BLaER1 treated with 17β-estradiol and CSF1 and Interleukin-3, amounts not matched to agents 10 nM and 100 nM (cell line): ENCODE results near the gene THG1L.
A peak's percentile ranks its signal among the peaks of the same experiment; 100 is the strongest.

Experiments used
- H3K27ac ChIP-seq, 11 experiments: shearing (Covaris generic); formaldehyde crosslinking; 2 replicates each; pipeline ENCODE4 v1.8.1; 2022
- H3K27me3 ChIP-seq, 11 experiments: shearing (Covaris generic); formaldehyde crosslinking; 2 replicates each; pipeline ENCODE4 v1.8.1; 2022
- H3K36me3 ChIP-seq, 11 experiments: shearing (Covaris generic); formaldehyde crosslinking; 2 replicates each; pipeline ENCODE4 v1.8.1; 2022
- H3K4me1 ChIP-seq, 10 experiments: shearing (Covaris generic); formaldehyde crosslinking; 2 replicates each; pipeline ENCODE4 v1.8.1; 2022
- H3K4me2 ChIP-seq, 11 experiments: shearing (Covaris generic); formaldehyde crosslinking; 2 replicates each; pipeline ENCODE4 v1.8.1; 2022
- H3K4me3 ChIP-seq, 10 experiments: shearing (Covaris generic); formaldehyde crosslinking; 2 replicates each; pipeline ENCODE4 v1.8.1; 2022
- H3K9ac ChIP-seq, 11 experiments: shearing (Covaris generic); formaldehyde crosslinking; 2 replicates each; pipeline ENCODE4 v1.8.1; 2022
- H3K9me3 ChIP-seq, 11 experiments: shearing (Covaris generic); formaldehyde crosslinking; replicated peaks in 1 of 11; 2 replicates each; pipeline ENCODE4 v1.8.1; 2022
- H4K20me1 ChIP-seq, 11 experiments: shearing (Covaris generic); formaldehyde crosslinking; 2 replicates each; pipeline ENCODE4 v1.8.1; 2022
- Cebpa-rat ChIP-seq, 11 experiments: shearing (Covaris generic); IDR thresholded peaks; 2 replicates each; pipeline ENCODE4 v1.8.1; 2022

The THG1L gene

DNA sequence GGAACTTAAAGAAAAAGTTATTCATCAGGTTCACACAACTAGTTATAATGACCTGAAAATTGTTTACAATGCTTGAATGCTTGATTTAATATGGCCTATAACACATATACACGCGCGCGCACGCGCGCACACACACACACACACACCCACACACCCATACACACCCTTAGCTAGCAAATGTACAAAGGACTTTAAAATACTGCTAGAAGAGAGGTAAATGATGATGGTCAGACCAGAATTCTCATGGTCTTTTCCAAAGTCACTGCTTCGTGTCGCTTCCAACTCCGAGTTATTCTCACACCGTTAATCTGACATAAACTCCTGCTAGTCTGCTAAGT lies 18.2 kb downstream of the THG1L start:
- H3K27ac ChIP-seq = no peak overlapping the region
- peaks cover 19 to 35% (median 29%) of the 10 kb centered on the region in 11 experiments; a peak in 21 of 22 replicates for H3K36me3 ChIP-seq
- H3K4me3 ChIP-seq = no peak overlapping the region
- no peak for TF ChIP-seq Cebpa-rat (IDR thresholded peaks at IDR 0.05)
- H3K4me1 ChIP-seq = peaks cover 0 to 14% (median 9%) of the 10 kb centered on the region in 10 experiments; a peak in 16 of 20 replicates
- peaks cover 0 to 8% (median 4%) of the 10 kb centered on the region in 11 experiments; a peak in 8 of 22 replicates for H3K27me3 ChIP-seq
- no peaks in the 10 kb centered on the region for H3K9me3 ChIP-seq
- no peak overlapping the region for H3K4me2 ChIP-seq
- H4K20me1 ChIP-seq = no peaks in the 10 kb centered on the region
- H3K9ac ChIP-seq = no peak overlapping the region

DNA sequence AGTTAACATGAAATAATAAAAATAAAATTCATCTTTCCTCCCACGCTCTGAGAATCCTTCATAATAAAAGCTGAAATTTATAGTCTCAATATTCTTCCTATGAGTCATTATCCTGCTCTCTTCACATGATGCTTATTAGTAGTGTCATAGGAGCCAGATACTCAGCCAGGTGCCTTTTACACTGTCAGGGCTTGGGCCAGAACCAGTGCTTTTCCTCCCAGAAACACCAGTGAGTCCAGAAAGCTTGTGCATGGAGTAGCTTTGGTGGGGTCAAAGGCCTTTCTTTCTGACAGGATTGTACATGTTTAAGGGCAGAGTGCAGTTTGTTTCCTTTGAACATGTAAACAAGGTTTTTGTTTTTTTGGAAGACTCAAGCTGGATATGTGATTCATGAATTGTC lies 19.1 kb downstream of the THG1L start:
- H3K4me2 ChIP-seq = no peak overlapping the region
- no peaks in the 10 kb centered on the region for H3K9me3 ChIP-seq
- peaks cover 0 to 5% (median under 1%) of the 10 kb centered on the region in 10 experiments; a peak in 4 of 20 replicates for H3K4me1 ChIP-seq
- peaks cover 28 to 44% (median 37%) of the 10 kb centered on the region in 11 experiments for H3K36me3 ChIP-seq
- H4K20me1 ChIP-seq = no peaks in the 10 kb centered on the region
- H3K27me3 ChIP-seq = no peaks in the 10 kb centered on the region; a peak in 1 of 22 replicates
- no peak overlapping the region for H3K4me3 ChIP-seq
- no peak overlapping the region for H3K9ac ChIP-seq
- no peak overlapping the region for H3K27ac ChIP-seq
- no peak for TF ChIP-seq Cebpa-rat (IDR thresholded peaks at IDR 0.05)

DNA sequence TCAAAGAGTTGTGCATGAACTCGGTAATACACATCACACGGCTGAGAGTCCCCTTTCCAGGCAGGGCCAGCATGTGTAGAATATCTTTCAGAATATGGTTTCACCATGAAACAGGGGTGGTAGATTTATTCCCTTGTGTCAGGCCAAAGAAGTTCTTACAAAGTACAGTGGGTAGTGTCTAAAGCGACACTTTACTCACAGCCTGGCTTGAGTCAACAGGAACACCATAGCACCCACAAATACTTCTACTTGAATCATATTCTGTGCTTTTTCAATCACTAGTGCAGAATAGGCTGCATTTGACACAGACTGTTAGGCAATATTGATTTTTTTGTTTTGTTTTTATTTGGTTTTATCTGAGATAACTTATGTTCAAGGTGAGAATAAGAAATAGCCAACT lies 24.9 kb downstream of the THG1L start:
- TF ChIP-seq Cebpa-rat (IDR thresholded peaks at IDR 0.05) = no peak
- Histone ChIP-seq H3K9ac (no peak overlapping the region), H3K36me3 (peaks cover 43 to 65% (median 50%) of the 10 kb centered on the region in 11 experiments), H4K20me1 (no peaks in the 10 kb centered on the region), H3K27me3 (no peaks in the 10 kb centered on the region), H3K4me3 (no peak overlapping the region), H3K4me2 (no peak overlapping the region), H3K4me1 (peaks cover 0 to 26% (median 22%) of the 10 kb centered on the region in 10 experiments; a peak in 14 of 20 replicates), H3K9me3 (no peaks in the 10 kb centered on the region), H3K27ac (no peak overlapping the region)

DNA sequence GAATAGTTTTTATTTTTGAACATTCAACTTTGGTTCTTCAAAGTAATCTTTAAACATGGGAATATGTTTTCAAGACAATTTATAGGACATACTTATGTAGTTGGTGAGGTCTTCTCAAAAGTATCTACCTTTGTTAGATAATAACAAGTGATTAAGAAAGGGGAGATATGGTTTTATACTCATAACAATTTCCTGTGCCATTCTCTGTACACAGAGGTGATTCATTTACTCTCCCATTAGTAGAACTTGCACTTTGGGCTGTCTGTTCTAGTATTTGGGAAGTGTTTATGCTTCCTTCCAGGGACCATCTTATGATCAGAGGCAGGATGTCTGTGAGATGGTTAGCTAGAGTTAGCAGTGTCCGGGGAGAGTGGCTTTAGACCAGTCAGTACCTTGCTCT lies 27.5 kb downstream of the THG1L start:
- Histone ChIP-seq H3K4me3 (no peak overlapping the region), H3K4me2 (peak overlapping the region in 8 of 11 experiments; percentile 1 to 58 (median 46); a peak in 11 of 22 replicates), H3K9me3 (no peaks in the 10 kb centered on the region), H4K20me1 (no peaks in the 10 kb centered on the region), H3K27me3 (no peaks in the 10 kb centered on the region), H3K27ac (no peak overlapping the region), H3K36me3 (peaks cover 24 to 39% (median 29%) of the 10 kb centered on the region in 11 experiments), H3K4me1 (peaks cover 0 to 31% (median 22%) of the 10 kb centered on the region in 10 experiments; a peak in 14 of 20 replicates), H3K9ac (no peak overlapping the region)
- no peak for TF ChIP-seq Cebpa-rat (IDR thresholded peaks at IDR 0.05)

DNA sequence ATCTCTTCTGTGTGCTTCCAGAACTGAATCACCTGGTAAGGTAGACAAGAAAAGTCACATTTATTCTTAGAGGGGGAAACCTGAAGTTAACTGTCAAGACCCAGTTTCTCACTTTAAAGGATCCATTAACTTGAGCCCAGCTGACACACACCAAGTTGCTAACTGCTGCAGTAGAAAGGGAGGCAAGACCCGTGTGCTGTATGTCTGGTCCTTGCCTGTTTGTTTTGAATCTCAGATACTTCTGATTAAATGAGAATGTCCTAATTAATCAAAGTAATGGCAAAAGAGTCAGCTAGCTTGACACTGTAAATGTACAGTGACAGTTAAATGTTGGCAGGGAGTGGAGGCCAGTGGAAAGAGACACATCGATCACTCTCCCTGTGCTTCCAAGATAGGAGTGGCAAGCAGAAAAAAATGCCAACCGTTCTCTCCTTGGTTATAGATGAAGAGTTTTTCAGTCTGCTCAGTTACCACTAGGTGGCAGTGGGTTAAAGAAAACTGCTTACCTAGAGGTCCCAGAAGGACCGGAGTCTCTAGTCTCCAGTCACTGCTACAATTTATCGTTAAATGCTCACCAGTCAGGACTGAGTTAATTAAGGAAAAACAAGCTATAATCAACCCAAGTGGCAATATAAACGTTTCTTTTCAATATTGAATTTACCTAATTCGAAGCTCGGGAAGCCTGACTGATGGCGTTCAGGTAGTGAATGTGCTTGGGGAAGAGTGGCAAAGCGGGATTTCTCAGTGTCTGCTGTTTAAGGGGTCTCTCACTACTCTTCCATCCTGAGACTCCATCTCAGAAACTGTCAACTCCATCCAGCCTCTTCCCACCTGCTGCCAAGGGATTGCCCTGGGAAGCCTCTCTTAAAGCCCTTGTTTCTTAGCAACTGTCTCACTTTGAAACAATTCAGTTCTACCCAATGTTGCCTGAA lies 30.7 kb downstream of the THG1L start:
- Histone ChIP-seq H3K27ac (no peak overlapping the region), H3K9me3 (no peaks in the 10 kb centered on the region), H3K4me3 (no peak overlapping the region), H3K36me3 (peaks cover 0 to 11% (median 0%) of the 10 kb centered on the region in 11 experiments; a peak in 3 of 22 replicates), H3K4me1 (peaks cover 0 to 31% (median 22%) of the 10 kb centered on the region in 10 experiments; a peak in 14 of 20 replicates), H3K9ac (no peak overlapping the region), H3K27me3 (no peaks in the 10 kb centered on the region), H4K20me1 (no peaks in the 10 kb centered on the region), H3K4me2 (0 out of 22 replicates have a peak overlapping the region, but pooled peaks of 1 of the 11 experiments have one; percentile 8)
- TF ChIP-seq Cebpa-rat (IDR thresholded peaks at IDR 0.05) = no peak

DNA sequence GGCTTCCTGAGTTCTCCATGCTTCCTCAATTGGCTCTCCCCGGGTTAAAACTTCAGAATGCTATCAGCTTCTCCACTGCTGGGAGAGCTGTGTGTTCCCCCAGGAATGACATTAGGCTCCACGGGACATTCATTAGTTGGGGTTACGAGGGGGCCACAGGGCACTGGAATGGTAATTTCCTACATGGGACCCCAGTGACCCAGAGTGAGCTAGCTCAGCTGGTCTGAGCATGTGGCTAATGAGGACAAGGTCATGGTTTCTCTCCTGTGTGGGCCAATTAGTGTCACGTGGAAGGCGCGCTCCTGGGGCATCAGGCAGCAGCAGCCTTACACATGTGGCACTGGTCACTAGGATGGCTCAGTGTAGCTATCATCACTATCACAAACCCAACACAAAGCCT lies 33.3 kb downstream of the THG1L start:
- H3K9me3 ChIP-seq = no peaks in the 10 kb centered on the region; a peak in 1 of 22 replicates
- TF ChIP-seq Cebpa-rat (IDR thresholded peaks at IDR 0.05) = no peak
- peaks cover 0 to 15% (median 6%) of the 10 kb centered on the region in 10 experiments; a peak in 13 of 20 replicates for H3K4me1 ChIP-seq

DNA sequence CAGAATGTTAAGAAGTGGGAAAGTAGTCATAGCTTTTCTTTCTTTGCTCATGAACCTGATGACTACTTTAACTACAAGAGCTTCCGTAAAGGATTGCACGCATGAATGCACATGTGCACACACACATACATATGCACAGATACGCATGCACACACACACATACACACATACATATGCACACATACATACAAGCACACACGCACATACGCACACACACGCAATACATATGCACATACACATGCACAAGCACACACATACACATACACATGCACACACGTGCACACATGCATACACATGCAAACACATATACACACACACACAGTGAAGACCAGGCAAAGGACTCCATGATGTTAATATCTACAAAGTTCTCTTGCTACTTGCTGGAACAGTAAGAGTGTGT lies 35.2 kb downstream of the THG1L start:
- Histone ChIP-seq H3K4me2 (no peak overlapping the region), H3K4me1 (peaks cover 0 to 5% (median 0%) of the 10 kb centered on the region in 10 experiments; a peak in 4 of 20 replicates), H3K4me3 (no peak overlapping the region), H4K20me1 (no peaks in the 10 kb centered on the region), H3K9me3 (peaks cover 0 to 8% (median 5%) of the 10 kb centered on the region in 11 experiments; a peak in 9 of 22 replicates), H3K9ac (no peak overlapping the region), H3K27ac (no peak overlapping the region), H3K27me3 (no peaks in the 10 kb centered on the region), H3K36me3 (no peaks in the 10 kb centered on the region)
- TF ChIP-seq Cebpa-rat (IDR thresholded peaks at IDR 0.05) = no peak

More for the DNA sequence above, 33.3 kb downstream of the THG1L start:
- H3K9ac ChIP-seq = no peak overlapping the region
- H3K4me2 ChIP-seq = no peak overlapping the region
- H3K4me3 ChIP-seq = no peak overlapping the region
- H3K27ac ChIP-seq = no peak overlapping the region
- H3K27me3 ChIP-seq = no peaks in the 10 kb centered on the region
- H3K36me3 ChIP-seq = 0 out of 22 replicates have a peak, but pooled peaks cover 0 to 7% (median 0%) of the 10 kb centered on the region in 11 experiments
- no peaks in the 10 kb centered on the region for H4K20me1 ChIP-seq

DNA sequence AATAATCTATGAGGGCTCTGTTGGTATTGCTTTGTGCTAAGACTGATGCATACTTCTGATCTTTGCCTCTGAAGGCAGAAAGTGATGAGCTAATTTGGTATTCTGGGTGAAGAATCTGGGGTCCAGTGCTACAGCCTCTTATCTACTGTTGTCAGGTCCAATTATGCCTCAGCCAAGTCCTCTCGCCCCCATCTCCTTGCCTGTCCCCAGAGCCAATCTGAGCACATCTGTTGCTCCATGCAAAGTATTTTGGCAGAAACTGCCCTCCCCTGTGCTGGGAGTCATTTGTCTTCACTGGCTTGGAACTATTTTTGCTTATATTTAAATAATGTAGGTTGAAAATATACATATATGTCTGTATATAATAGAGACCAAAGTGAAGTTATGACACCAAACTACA lies 35.7 kb downstream of the THG1L start:
- Histone ChIP-seq H4K20me1 (no peaks in the 10 kb centered on the region), H3K9ac (no peak overlapping the region), H3K4me1 (peaks cover 0 to under 1% (median 0%) of the 10 kb centered on the region in 10 experiments; a peak in 4 of 20 replicates), H3K9me3 (peaks cover 0 to 8% (median 5%) of the 10 kb centered on the region in 11 experiments; a peak in 9 of 22 replicates), H3K27me3 (no peaks in the 10 kb centered on the region), H3K4me2 (no peak overlapping the region), H3K27ac (no peak overlapping the region), H3K36me3 (no peaks in the 10 kb centered on the region), H3K4me3 (no peak overlapping the region)
- TF ChIP-seq Cebpa-rat (IDR thresholded peaks at IDR 0.05) = no peak

DNA sequence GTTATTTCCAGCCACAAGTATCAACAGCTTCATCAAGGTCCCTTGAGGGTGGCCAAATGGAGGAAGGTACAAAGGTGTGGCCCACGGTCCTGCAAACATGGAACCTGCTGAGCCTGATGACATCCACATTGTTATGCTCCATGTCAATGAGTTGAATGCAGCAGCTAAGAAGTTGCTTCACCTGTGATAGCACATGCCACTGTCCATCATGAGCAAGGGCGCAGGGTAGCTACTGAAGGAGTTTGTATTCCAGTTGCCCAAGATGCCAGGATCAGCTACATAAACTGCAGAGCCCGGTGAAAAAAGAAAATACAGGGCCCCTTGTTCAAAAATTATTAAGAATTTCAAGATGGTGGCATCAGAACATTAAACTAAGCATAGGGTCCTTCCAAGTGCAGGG lies 36.5 kb downstream of the THG1L start:
- no peaks in the 10 kb centered on the region for H4K20me1 ChIP-seq

More for the DNA sequence above, 36.5 kb downstream of the THG1L start:
- no peak for TF ChIP-seq Cebpa-rat (IDR thresholded peaks at IDR 0.05)
- Histone ChIP-seq H3K27me3 (no peaks in the 10 kb centered on the region), H3K27ac (no peak overlapping the region), H3K4me1 (no peaks in the 10 kb centered on the region; a peak in 1 of 20 replicates), H3K36me3 (no peaks in the 10 kb centered on the region), H3K9ac (no peak overlapping the region), H3K4me2 (no peak overlapping the region), H3K9me3 (peaks cover 0 to 8% (median 5%) of the 10 kb centered on the region in 11 experiments; a peak in 9 of 22 replicates), H3K4me3 (no peak overlapping the region)
